ENCODE results near the gene PTPRCAP.

DNA sequence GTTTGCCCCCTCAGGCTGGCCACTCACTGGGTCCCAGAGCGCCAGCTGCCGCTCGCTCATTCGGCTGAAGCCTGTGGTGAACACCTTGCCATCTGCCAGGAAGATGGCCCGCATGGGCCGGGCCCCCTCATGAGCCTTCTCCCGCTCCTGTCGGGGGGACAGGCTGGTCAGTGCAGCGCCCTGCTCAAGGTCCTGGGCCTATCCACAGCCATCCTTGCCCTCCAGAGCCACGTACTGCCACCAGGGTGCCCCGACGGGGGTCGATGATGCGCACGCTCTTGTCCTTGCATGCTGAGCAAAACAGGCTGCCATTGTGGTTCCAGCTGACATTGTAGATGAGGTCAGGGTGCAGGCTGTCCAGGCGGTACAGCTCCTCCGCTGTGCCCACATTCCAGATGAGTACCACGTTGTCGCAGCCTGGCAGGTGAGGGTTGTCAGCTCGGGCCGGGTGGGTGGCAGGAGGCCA is 3.6 kb upstream of the PTPRCAP start:
- TF ChIP-seq, protein P1, sequence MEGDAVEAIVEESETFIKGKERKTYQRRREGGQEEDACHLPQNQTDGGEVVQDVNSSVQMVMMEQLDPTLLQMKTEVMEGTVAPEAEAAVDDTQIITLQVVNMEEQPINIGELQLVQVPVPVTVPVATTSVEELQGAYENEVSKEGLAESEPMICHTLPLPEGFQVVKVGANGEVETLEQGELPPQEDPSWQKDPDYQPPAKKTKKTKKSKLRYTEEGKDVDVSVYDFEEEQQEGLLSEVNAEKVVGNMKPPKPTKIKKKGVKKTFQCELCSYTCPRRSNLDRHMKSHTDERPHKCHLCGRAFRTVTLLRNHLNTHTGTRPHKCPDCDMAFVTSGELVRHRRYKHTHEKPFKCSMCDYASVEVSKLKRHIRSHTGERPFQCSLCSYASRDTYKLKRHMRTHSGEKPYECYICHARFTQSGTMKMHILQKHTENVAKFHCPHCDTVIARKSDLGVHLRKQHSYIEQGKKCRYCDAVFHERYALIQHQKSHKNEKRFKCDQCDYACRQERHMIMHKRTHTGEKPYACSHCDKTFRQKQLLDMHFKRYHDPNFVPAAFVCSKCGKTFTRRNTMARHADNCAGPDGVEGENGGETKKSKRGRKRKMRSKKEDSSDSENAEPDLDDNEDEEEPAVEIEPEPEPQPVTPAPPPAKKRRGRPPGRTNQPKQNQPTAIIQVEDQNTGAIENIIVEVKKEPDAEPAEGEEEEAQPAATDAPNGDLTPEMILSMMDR (IDR thresholded peaks at IDR 0.05), result no peak
- TF ChIP-seq EZH2 (IDR thresholded peaks at IDR 0.05; ENCODE audit: borderline replicate concordance, insufficient read depth, low read depth, low read length, poor library complexity, severe bottlenecking), result no peak
